ENCODE results near the gene SNAPC4. TPM values are rescaled to one million over a fixed set of nuclear protein-coding genes. Genes with fewer than 3 reads are reported as not detected.

Gene SNAPC4
- polyA plus RNA-seq, 1 donor: 11.3 TPM

DNA sequence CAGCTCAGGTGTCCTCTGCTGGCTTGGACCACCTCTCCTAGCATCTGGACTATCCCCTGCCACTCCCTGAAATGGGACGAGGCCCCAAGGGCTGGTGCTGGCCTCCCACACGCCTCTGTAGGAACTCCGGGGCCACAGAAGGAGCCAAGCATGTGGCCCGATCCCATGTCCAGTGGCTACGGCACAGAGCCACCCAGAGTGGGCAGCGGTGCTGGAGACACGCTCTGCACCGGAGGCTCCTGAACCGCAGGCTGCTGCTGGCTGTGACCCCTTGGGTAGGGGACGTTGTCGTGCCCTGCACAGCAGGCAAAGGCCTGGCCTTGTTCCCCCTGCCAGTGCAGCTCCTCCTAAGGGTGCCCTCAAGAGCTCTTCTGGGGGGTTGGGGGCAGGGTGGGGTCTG lies 20.1 kb downstream of the SNAPC4 start:
- H3K36me3 ChIP-seq (ENCODE audit: control insufficient read depth, insufficient read depth, low read length): peaks cover 75% of the 10 kb centered on the region

DNA sequence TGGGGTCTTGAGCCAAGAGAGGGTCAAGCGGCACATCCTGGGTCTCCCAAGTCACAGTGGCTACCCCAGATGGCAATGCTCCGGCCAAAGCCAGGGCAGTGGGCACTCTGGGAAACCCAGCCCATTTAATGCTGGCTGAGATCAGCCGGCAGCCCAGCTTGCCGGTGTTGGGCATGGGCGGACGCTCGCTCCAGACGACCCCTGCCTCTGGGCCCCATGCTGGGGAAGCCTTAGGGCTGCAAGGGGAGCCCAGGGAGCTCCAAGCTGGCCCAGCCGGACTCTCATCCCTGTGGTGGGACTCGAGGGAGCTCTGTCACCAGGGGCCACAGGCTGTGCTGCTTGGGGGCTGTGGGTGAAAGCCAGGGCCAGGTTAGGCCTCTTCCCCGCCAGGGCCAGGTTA lies 20.6 kb downstream of the SNAPC4 start:
- Histone ChIP-seq H3K9me3 (ENCODE audit: control insufficient read depth, low read depth, low read length) (no peaks in the 10 kb centered on the region), H3K27me3 (ENCODE audit: control insufficient read depth, insufficient read depth, low read length) (no peaks in the 10 kb centered on the region), H3K4me3 (ENCODE audit: low read length) (no peak overlapping the region), H3K27ac (ENCODE audit: low read length) (no peak overlapping the region), H3K4me1 (ENCODE audit: control insufficient read depth, insufficient read depth, low read length) (peaks cover 12% of the 10 kb centered on the region), H3K36me3 (ENCODE audit: control insufficient read depth, insufficient read depth, low read length) (peaks cover 74% of the 10 kb centered on the region)
- no CpG with 5 or more reads among the region's 11 CpGs for WGBS (ENCODE audit: insufficient coverage, low lambda C conversion rate)
- no peak for DNase-seq

More for the DNA sequence above, 20.1 kb downstream of the SNAPC4 start:
- Histone ChIP-seq H3K4me3 (ENCODE audit: low read length) (no peak overlapping the region), H3K9me3 (ENCODE audit: control insufficient read depth, low read depth, low read length) (no peaks in the 10 kb centered on the region), H3K27me3 (ENCODE audit: control insufficient read depth, insufficient read depth, low read length) (no peaks in the 10 kb centered on the region), H3K27ac (ENCODE audit: low read length) (no peak overlapping the region), H3K4me1 (ENCODE audit: control insufficient read depth, insufficient read depth, low read length) (peaks cover 12% of the 10 kb centered on the region)
- DNase-seq: no peak
- no CpG with 5 or more reads among the region's 11 CpGs for WGBS (ENCODE audit: insufficient coverage, low lambda C conversion rate)

DNA sequence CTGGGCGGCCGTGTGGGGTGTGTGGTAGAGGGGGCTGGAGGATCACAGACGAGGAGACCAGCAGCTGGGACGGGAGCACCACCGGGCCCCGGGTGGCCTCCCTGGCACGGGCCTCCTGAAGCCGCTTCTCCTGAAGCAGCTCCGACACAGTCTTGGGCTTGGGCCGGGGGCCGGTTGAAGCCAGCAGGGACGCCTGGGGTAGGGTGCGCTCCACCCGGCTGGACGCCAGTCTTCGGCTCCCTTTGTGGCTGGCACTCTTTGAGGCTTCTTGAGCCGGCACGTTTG lies 21.0 kb downstream of the SNAPC4 start:
- peaks cover 12% of the 10 kb centered on the region for H3K4me1 ChIP-seq (ENCODE audit: control insufficient read depth, insufficient read depth, low read length)
- peaks cover 70% of the 10 kb centered on the region for H3K36me3 ChIP-seq (ENCODE audit: control insufficient read depth, insufficient read depth, low read length)
- no peak for DNase-seq
- no peaks in the 10 kb centered on the region for H3K27me3 ChIP-seq (ENCODE audit: control insufficient read depth, insufficient read depth, low read length)
- H3K27ac ChIP-seq (ENCODE audit: low read length): no peak overlapping the region
- WGBS (ENCODE audit: insufficient coverage, low lambda C conversion rate): no CpG with 5 or more reads among the region's 18 CpGs
- H3K9me3 ChIP-seq (ENCODE audit: control insufficient read depth, low read depth, low read length): no peaks in the 10 kb centered on the region
- no peak overlapping the region for H3K4me3 ChIP-seq (ENCODE audit: low read length)

DNA sequence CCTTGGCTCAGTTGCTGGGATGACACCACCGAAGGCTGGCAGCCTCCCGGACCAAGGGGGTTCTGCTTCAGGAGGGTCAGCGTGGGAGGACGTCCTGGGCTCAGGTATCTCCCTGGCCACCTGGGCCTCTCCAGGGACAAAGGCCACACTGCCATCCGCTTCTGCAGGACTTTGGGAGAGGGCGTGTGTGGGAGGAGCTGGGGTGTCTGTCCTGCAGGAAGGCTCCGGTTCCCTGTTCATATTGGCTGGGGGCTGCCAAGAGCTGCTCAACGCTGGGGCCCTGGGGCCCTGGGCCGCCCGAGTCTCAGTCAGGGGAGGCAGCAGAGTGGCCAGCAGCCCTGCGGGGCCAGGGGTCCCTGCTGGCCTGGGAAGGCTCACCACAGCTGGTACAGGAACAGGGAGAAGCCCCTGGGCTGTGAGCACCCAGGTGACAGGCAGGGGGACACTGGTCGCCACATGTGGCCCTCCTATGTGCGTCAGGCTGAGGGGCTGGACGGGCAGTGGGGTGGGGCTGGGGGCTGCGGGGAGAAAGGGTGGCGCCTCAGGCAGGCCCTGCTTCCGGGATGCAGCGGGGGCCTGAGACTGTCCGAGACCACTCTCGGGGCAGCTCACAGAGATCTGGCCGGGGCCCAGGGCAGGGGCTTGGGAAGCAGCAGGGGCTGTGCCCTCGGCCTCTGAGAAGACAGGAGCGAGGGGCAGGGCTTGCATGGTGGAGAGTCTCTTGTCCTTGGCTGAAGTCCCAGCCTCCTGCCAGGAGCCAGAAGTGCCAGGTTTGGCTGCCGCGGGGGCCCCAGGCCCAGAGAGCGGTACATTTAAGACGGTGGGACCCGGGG lies 21.6 kb downstream of the SNAPC4 start:
- DNase-seq: peak; percentile 67 to 71
- no peaks in the 10 kb centered on the region for H3K9me3 ChIP-seq (ENCODE audit: control insufficient read depth, low read depth, low read length)
- peak overlapping the region; percentile 33 for H3K27ac ChIP-seq (ENCODE audit: low read length)
- H3K4me1 ChIP-seq (ENCODE audit: control insufficient read depth, insufficient read depth, low read length): peaks cover 13% of the 10 kb centered on the region
- H3K27me3 ChIP-seq (ENCODE audit: control insufficient read depth, insufficient read depth, low read length): no peaks in the 10 kb centered on the region
- H3K4me3 ChIP-seq (ENCODE audit: low read length): no peak overlapping the region
- peaks cover 64% of the 10 kb centered on the region for H3K36me3 ChIP-seq (ENCODE audit: control insufficient read depth, insufficient read depth, low read length)
- no CpG with 5 or more reads among the region's 28 CpGs for WGBS (ENCODE audit: insufficient coverage, low lambda C conversion rate)

- Histone ChIP-seq H3K4me1 (ENCODE audit: control insufficient read depth, insufficient read depth, low read length) (peaks cover 22% of the 10 kb centered on the region), H3K27ac (ENCODE audit: low read length) (peak overlapping the region; percentile 33), H3K36me3 (ENCODE audit: control insufficient read depth, insufficient read depth, low read length) (peaks cover 56% of the 10 kb centered on the region), H3K27me3 (ENCODE audit: control insufficient read depth, insufficient read depth, low read length) (no peaks in the 10 kb centered on the region), H3K4me3 (ENCODE audit: low read length) (no peak overlapping the region), H3K9me3 (ENCODE audit: control insufficient read depth, low read depth, low read length) (no peaks in the 10 kb centered on the region)
- WGBS (ENCODE audit: insufficient coverage, low lambda C conversion rate): no CpG with 5 or more reads among the region's 32 CpGs
- no peak for DNase-seq
These were observed 22.4 kb downstream of the SNAPC4 start for GRCh38 chr9:136377341-136378169.

DNA sequence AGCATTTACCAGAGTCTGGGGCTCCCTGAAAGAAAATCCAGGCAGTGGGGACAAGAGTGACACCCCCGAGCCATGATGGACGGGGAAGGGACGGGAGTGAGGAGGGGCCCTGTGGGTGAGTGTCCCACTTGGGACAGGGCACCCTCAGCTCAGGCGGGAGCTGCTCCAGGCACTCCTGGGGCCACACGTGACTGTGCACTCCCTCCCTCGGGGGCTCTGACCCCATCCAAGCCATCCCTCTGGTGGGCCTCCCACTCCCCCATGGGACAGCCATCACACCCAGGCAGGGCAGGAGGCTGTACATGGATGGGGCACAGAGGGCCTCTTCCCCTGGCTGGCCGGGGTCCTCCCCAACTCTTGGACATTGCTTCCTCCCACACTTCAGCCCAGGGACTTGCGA lies 23.5 kb downstream of the SNAPC4 start:
- Histone ChIP-seq H3K36me3 (ENCODE audit: control insufficient read depth, insufficient read depth, low read length) (peaks cover 45% of the 10 kb centered on the region), H3K4me1 (ENCODE audit: control insufficient read depth, insufficient read depth, low read length) (peaks cover 27% of the 10 kb centered on the region), H3K4me3 (ENCODE audit: low read length) (no peak overlapping the region), H3K9me3 (ENCODE audit: control insufficient read depth, low read depth, low read length) (no peaks in the 10 kb centered on the region), H3K27ac (ENCODE audit: low read length) (no peak overlapping the region), H3K27me3 (ENCODE audit: control insufficient read depth, insufficient read depth, low read length) (no peaks in the 10 kb centered on the region)
- DNase-seq: no peak
- WGBS (ENCODE audit: insufficient coverage, low lambda C conversion rate): 100% methylated on average over 2 of the region's 8 CpGs

DNA sequence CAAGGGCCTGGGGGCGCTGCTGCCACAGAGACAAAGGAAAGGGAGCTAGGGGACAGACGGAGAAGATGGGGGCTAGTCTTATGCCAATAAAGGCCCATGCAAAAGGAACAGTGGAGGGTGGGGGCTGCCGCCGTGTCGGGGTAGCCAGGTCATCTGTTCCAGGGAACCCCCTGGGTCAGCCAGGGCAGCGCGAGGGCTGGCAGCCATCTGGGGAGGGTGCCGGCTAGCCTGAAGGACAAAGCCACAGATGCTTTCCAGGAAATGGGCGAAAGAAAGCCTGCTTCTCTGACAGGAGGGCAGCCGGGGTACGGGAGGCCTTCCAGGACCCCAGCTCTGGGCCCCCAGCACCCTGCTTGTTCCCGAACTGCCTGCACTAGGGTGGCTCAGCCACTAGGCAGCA lies 24.9 kb downstream of the SNAPC4 start:
- no peak overlapping the region for H3K27ac ChIP-seq (ENCODE audit: low read length)
- H3K9me3 ChIP-seq (ENCODE audit: control insufficient read depth, low read depth, low read length): no peaks in the 10 kb centered on the region
- no CpG with 5 or more reads among the region's 12 CpGs for WGBS (ENCODE audit: insufficient coverage, low lambda C conversion rate)
- peaks cover 33% of the 10 kb centered on the region for H3K36me3 ChIP-seq (ENCODE audit: control insufficient read depth, insufficient read depth, low read length)
- peaks cover 27% of the 10 kb centered on the region for H3K4me1 ChIP-seq (ENCODE audit: control insufficient read depth, insufficient read depth, low read length)
- no peak overlapping the region for H3K4me3 ChIP-seq (ENCODE audit: low read length)
- no peak for DNase-seq
- no peaks in the 10 kb centered on the region for H3K27me3 ChIP-seq (ENCODE audit: control insufficient read depth, insufficient read depth, low read length)

- Histone ChIP-seq H3K27me3 (ENCODE audit: control insufficient read depth, insufficient read depth, low read length) (no peaks in the 10 kb centered on the region), H3K4me3 (ENCODE audit: low read length) (no peak overlapping the region), H3K9me3 (ENCODE audit: control insufficient read depth, low read depth, low read length) (no peaks in the 10 kb centered on the region), H3K4me1 (ENCODE audit: control insufficient read depth, insufficient read depth, low read length) (peaks cover 27% of the 10 kb centered on the region), H3K36me3 (ENCODE audit: control insufficient read depth, insufficient read depth, low read length) (peaks cover 24% of the 10 kb centered on the region), H3K27ac (ENCODE audit: low read length) (no peak overlapping the region)
- 80% methylated on average over 1 of the region's 14 CpGs for WGBS (ENCODE audit: insufficient coverage, low lambda C conversion rate)
- DNase-seq: no peak
These were observed 25.8 kb downstream of the SNAPC4 start for GRCh38 chr9:136374183-136374575.

- 100% methylated on average over 1 of the region's 27 CpGs for WGBS (ENCODE audit: insufficient coverage, low lambda C conversion rate)
- Histone ChIP-seq H3K9me3 (ENCODE audit: control insufficient read depth, low read depth, low read length) (no peaks in the 10 kb centered on the region), H3K4me3 (ENCODE audit: low read length) (peak within 1 kb of the TSS; percentile 10), H3K27ac (ENCODE audit: low read length) (no peak within 1 kb of the TSS), H3K36me3 (ENCODE audit: control insufficient read depth, insufficient read depth, low read length) (peaks cover 18% of the 10 kb centered on the region), H3K27me3 (ENCODE audit: control insufficient read depth, insufficient read depth, low read length) (no peaks in the 10 kb centered on the region), H3K4me1 (ENCODE audit: control insufficient read depth, insufficient read depth, low read length) (peaks cover 25% of the 10 kb centered on the region)
- no peak for DNase-seq
These were observed 26.4 kb downstream of the SNAPC4 start, which contains the start of gene CARD9 for GRCh38 chr9:136373300-136374182. TSS of gene CARD9 (minus strand) at chr9:136373669. CDS start at chr9:136372078, 1,591 bp downstream.
